Measurements from ENCODE around the gene PPCDC.

The PPCDC gene

GRCh38 chr15:75023181-75023871 lies at the start of gene PPCDC:
TSS of gene PPCDC (plus strand) at chr15:75023590. CDS start at chr15:75028319, 4,729 bp downstream.
- DNase-seq: peak; percentile 94

DNA sequence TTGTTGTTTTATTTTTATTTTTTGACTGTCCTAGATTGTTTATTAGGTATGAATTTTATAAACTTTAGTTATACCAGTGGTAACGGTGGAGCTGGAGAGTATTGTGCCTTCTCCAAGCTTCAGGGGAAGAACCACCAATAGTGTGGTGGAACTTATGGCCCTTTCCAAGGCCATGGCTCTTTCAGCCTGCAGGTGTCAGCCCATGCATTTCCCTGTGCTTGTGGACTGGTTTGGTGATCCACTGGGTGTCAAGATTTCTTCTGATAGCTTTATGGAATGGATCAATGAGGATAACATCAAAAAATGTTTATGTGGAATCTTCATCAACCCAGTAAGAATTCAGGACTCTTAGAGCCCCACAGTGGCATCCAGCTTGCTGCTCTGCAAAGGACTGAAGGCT lies 47.2 kb upstream of the PPCDC start:
- DNase-seq: no peak

DNA sequence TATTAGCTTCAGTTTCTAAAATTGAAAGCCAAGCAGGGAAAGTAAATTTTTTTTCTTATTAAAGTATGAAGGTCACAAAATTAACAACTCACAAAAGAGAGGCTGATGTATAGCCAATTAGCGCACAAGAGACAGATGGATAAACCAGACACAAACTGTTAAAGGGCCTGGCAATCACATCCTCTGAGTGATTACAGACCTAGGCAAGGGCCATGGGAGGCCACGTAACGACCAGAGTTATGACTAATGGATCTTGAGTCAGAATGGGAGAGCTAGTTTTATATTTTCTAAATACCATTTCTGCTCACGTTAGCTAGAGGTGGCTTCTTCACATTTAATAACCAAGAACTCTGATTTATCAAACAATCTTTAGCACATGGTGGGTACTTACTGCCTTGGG lies 45.8 kb upstream of the PPCDC start:
- DNase-seq: no peak

GRCh38 chr15:74978077-74978476 lies 45.3 kb upstream of the PPCDC start:
- DNase-seq: no peak

- no peak for DNase-seq
Observed at GRCh38 chr15:74978503-74978902, 44.9 kb upstream of the PPCDC start.

DNA sequence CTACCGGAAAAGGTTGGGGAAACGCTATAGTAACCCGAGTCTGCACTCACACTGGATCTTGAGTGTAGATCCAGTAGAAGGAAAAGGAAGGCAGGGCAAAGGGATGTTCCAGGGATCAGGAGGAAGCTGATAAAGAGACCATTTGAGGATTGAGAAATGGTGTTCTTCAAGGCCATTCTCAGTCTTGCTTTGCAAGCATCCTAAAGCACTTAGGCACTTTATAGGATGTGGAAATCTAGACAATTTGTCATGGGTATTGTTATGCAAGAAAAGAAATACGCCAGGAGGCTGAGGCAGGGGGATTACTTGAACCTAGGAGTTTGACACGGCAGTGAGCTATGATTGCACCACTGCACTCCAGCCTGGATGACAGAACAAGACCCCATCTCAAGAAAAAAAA lies 41.2 kb upstream of the PPCDC start:
- DNase-seq: no peak

DNA sequence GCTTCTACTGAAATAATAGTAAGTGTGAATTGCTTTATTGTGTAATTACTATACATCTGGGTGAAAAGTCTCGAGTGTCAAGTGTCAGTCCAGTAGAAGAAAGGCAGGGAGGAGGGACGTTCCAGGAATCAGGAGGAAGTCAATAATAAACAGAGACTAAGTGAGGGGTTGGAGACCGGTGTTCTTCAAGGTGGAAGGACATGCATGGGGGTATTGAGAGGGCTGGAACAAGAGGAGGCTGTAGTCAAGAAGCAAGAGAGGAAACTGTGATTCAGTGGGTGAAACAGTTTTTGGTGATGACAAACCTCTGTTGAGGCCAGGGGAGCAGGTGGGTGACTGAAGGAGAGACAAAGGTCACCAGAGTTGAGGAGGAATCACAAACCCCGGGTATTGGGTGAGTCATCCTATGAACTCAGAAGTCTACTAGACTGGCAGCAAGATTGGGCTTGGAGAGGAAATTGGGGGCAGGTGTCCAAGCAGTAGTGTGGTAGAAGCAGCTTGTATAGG lies 39.6 kb upstream of the PPCDC start:
- no peak for DNase-seq

GRCh38 chr15:74988007-74988800 lies 35.2 kb upstream of the PPCDC start:
- DNase-seq: peak; percentile 23

DNA sequence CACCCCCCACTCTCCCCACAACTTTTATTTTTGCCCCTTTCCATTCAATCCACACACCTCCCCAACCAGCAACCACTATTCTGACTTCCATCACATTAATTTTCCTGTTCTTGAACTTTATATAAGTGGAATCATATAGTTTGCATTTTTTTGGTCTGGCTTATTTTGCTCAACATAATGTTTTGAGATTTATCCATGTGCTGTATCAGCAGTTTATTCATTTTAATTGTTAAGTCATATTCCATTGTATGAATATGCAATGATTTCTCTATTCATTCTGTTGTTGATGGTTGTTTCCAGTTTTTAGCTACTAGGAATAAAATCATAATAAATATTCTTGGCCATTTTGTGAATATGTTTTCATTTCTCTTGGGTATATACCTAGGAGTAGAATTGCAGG lies 33.9 kb upstream of the PPCDC start:
- no peak for DNase-seq

- DNase-seq: no peak
Observed at GRCh38 chr15:74992619-74993018, 30.8 kb upstream of the PPCDC start.

GRCh38 chr15:74994236-74994635 lies 29.2 kb upstream of the PPCDC start:
- no peak for DNase-seq

- no peak for DNase-seq
Observed at GRCh38 chr15:74994685-74995084, 28.7 kb upstream of the PPCDC start.

- DNase-seq: peak; percentile 91
Observed at GRCh38 chr15:74995182-74995778, 28.1 kb upstream of the PPCDC start, which contains the start of gene SCAMP5. TSS of gene SCAMP5 (plus strand) at chr15:74995563. CDS start at chr15:75011840, 16,277 bp downstream.

- peak; percentile 41 for DNase-seq
Observed at GRCh38 chr15:74995779-74996765, 27.3 kb upstream of the PPCDC start.

GRCh38 chr15:74997141-74997540 lies 26.2 kb upstream of the PPCDC start:
- DNase-seq: no peak

- no peak for DNase-seq
Observed at GRCh38 chr15:74997543-74997942, 25.8 kb upstream of the PPCDC start.

DNA sequence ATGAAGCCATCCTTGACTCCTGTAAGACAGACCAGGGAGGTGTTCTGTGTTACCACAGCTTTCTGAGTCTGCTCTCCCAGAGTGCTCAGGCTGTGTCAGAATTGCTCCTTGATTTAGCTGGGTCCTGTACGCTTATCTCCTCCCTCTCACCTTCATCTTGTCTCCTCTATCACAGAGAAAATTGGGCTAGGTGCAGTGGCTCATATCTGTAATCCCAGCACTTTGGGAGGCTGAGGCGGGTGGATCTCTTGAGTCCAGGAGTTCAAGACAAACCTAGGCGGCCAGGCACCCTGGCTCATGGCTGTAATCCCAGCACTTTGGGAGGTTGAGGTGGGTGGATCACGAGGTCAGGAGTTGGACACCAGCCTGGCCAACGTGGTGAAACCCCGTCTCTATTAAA lies 22.1 kb upstream of the PPCDC start:
- no peak for DNase-seq

- DNase-seq: no peak
Observed at GRCh38 chr15:75002398-75002797, 21.0 kb upstream of the PPCDC start.

DNA sequence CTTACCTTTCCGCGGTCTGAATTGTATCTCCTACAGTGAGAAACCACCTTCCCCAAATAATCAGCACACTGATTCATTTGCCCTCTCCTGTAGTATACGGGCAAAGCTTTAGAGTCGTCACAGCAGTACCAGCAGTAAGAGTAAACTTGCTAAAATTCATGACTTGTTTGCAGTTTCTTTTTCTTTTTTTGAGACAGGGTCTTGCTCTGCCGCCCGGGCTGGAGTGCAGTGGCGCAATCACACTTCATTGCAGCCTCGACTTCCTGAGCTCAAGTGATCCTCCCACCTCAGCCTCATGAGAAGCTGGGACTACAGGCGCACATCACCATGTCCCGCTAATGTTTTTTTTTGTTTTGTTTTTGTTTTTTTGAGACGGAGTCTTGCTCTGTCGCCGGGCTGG lies 16.2 kb upstream of the PPCDC start:
- DNase-seq: no peak

DNA sequence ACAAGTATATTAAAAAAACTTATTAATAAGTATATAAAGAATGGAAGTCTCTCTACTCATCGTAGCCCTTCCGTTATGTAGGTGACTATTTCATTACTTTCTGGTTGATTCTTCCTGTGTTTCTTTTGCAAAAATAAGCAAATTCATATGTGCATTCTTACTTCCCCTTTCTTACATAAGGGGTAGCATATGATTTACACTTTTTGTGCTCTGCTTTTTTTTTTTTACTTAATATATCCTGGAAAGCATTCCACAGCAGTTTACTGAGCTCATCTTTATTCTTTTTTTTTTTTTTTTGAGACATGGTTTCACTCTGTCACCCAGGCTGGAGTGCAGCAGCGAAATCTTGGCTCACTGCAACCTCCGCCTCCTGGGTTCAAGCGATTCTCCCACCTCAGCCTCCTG lies 15.2 kb upstream of the PPCDC start:
- no peak for DNase-seq

DNA sequence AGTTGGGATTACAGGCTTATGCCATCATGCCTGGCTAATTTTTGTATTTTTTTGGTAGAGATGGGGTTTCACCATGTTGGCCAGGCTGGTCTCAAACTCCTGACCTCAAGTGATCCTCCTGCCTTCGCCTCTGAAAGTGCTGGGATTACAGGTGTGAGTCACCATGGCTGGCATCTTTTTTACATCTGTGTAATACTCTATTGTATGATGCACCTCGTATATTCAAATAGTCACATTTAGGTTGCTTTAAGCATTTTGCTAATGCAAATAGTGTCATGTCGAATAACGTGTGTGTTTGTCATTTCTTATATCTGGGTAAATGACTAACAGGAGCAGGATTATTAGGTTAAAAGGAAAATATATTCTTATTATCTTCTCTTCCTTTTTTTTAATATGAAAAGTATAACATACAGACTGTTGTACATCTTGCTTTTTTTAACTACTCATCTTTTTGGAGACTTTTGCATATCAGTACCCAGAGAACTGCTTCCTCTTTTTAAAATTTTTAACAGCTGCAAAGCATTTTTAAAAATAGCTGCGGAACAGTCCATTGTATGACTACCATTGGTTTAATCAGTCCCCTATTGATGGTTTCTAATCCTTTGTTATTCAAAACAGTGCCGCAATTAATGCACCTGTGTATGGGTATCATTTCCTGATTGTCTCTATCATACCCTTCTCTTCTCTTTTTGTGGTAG lies 14.6 kb upstream of the PPCDC start:
- DNase-seq: no peak

DNA sequence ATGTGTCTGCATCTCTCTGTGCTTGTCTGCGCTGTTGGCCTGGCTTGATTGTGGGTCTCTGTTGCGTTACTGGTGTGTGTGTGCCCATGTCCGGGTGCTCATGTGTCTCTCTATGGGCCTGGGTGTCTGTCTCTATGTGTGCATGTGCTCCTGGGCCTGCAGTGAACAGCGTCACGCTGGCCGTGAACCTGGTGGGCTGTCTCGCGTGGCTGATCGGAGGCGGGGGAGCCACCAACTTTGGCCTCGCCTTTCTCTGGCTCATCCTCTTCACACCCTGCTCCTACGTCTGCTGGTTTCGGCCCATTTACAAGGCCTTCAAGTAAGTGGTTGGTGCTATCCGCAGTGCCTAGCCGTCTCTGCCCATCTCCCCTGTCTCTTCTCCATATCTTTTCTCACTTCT lies 7.0 kb upstream of the PPCDC start:
- DNase-seq: no peak

All from NCI-H774 (cell line).